Ammon's horn (tissue), 1 donor: ENCODE results near the gene RFT1.
A peak's percentile ranks its signal among the peaks of the same experiment; 100 is the strongest.

Source experiments
- DNase-seq: peaks from one replicate; pipeline ENCODE4 v3.0.0-alpha.2; 2016; ENCODE audit warnings: low spot score

RFT1 gene

DNA sequence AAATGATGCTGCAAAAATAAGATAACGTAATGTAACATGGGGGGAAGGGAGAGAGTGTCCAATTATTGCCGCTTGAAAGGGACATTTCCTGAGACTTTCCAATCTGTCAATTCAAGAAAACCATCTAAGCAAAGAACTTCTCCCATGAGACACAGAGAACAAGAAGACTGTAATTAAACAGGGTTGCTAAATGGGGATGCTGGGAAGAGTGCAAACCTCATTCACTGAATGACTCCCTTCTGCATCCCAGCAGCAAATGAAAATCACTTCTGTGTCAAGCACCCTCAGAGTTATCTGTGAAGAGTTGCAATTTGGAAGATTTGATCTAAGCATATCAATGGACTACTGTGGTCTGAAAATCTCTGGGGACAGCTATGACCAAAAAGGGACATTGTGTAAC, 3.6 kb downstream of the RFT1 start:
- DNase-seq, result no peak

DNA sequence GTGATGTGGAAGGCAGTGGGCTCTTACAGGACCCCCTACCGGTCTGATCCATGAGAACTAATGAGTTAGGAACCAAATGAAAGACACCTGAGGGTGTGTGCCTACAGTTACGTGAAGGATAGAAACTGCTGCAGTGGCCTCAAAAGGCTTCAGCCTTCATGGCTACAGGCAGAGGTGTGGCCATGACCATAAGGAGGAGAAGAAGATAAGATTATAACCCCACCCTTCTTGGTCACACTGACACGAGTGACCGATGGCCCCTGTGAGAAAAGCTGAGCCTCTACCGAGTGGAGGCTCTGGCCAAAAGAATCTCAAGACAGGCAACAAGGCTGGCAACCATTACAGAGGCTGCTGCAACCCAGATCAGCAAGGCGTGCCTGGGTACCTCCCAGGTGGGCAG, 6.3 kb downstream of the RFT1 start:
- DNase-seq, result no peak

DNA sequence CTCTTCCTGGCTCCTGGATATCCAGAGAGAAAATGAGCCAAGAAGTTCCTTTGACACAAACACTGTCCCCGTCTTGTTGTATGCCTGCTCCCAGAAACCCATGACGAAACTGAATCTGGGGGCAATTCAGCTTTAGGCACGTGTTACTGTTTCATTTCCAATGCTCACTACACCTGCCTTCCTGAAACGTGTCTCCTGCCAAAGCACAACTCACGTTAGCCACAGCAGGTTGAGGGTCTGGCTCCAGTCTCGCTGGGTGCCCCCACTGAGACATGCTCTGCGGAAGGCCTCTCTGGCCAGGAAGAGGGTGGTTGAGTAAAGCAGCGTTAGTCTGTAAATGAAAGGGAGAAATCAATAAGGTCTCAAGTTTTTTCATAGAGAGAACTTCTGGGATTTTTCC, 6.7 kb downstream of the RFT1 start:
- DNase-seq, result no peak

DNA sequence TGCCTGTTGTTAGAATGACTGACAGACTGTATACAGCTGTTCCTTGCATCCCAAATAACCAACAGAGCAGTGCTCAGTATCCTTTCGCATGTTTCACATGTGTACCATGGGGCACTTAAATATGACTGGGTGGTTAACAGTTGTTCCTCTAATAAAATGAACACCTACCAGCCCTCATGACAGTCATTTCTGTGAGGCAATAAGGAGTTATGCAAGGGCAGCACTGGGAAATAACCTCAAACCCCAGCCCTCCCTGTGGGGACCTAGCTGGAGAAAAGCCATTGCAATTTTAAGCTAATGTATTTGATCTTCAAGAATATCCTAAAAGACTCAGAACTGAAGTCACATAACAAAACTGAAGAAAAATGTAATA, 7.3 kb downstream of the RFT1 start:
- DNase-seq, result no peak

DNA sequence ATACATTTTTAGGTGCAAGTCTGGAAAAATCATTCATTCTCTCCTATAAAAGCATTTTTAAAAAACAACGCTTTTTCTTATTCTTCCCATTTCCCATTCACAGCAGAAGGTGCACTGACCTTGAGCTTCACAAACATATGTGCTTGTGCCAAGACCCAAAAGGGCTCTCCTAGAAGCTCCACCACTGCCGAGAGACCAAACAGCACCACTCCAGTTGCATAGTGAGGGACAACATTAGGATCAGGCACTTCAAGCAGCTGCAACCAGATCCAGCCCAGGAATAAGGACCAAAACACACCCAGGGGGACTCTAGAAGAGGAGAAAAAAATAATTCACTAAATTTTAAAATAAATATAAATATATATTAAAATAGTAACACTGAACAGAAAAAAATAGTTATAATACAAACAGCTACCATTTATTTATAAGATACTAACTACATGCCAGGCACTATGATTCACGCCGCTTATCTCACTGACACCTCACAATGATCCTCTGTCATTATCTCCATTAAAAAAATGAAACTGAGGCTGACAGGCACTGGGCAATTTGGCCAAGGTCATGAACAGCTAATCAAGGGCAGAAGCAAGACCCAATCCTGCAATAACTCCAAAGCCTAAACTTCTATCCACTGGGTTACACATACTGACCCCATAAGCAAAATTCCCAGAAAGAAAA, 7.8 kb downstream of the RFT1 start:
- no peak for DNase-seq

DNA sequence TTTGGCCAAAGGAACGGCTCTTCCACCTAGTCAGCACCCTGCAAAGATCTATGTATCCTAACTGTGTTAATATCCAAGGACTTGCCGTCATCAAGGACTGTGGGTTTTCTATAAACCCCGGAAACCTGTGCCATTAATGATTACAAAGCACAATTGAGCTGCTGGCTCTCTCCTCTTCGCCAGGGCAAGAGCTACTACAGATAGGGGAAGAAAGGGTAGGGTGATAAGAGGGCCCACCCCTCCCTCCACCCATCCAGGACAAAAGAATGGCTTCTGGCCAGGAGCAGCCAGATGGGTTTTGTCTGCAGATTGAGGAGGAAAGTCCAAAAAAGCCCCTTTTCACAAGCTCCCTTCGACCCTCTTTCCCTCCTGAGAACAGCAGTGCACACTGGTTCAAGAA, 9.9 kb downstream of the RFT1 start:
- DNase-seq, result no peak

DNA sequence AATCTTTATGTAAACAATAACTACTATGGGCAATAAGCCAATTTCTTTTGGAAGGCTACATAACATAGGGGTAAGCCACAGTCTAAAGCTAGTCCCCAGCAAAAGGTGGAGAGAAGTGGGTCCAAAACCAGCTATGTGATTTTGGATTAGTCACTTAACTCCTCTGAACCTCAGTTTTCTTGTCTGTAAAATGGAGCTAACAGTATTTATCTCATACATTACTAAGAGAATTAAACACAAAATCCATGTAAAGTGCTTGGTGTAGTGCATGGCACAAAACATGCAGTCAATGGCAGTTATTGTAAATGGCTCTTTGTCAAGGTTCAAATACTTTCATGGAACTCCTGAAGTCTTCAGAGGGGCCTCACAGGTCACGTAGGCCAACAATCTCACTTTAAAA, 13.3 kb downstream of the RFT1 start:
- no peak for DNase-seq

DNA sequence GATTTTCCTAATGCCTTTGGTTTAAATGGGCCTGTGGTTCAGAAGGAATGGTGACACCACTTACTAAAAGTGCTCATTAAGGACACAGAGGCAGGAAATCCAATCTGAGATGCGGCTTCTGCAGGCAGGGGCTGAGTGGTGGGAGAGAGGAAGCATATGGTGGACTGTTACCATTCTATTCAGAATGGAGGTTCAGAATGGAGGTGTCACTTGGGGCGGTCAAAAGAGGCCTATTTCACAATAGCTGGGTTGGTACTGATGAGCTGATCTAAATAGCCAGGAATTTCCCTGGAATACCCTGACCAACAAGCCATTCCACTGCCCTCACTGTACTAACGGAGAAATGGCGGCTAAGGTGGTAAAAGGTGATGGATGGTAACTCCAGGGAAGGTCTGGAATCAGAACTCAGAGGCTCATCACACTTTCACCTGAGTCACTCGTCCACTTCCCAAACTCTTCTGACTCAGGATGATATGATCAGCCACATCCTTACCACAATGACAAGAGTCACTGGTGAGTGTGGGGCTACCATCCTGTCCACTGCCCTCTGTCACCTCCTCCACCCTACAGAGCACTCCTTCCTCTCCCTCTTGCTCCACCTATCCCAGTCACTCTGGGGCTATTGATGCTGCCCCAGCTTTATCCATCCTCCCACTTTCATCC, 15.7 kb downstream of the RFT1 start:
- no peak for DNase-seq

DNA sequence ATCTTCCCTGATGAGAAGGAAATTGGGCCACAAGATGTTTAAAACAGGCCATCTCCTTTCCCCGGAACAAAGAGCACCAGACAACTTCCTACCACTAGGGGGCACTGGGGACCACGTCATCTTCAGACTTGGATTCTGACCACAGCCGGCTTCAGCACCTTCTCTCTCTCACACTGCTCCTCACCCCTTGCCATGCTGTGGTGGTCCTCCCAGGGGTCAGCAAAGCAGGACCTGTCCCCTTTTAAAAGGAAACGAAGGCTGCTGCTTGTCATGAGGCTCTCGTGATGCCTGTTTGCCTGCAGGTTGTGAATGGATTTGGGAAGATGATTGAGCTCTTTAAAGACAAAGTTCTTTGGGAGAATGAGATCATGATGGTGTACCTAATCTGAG, 16.2 kb downstream of the RFT1 start:
- DNase-seq, result peak; percentile 91

DNA sequence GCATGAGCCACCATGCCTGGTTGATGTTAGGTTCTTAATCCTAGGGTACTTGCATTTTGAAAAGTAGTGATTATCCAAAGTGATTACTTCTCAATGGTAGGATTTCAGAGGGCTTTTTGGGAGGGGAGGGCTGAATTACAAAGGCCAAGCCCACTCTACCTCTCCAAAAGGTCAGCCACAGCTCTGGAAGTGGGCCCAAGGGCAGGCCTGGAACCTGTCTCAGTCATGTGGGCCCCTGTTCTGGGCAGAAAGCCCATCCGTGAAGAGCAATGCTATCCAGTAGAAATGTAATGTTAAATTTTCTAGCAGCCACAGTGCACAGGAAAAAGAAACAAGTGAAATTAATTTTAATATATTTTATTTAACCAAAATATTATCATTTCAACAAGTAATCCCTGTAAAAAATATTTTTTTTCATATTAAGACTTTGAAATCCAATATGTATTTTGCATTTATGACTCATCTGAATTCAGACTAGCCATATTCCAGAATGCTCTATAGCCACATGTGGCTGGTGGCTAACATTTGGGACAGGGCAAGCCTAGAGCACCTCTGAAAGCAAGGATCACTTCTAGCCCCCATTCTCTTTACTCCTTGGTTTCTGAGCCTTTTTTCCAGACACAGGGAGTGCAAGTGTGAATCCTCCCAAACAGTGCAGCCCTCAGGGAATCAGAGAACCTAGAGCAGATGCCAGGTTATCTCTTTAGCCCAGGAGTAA, 16.8 kb downstream of the RFT1 start:
- no peak for DNase-seq

DNA sequence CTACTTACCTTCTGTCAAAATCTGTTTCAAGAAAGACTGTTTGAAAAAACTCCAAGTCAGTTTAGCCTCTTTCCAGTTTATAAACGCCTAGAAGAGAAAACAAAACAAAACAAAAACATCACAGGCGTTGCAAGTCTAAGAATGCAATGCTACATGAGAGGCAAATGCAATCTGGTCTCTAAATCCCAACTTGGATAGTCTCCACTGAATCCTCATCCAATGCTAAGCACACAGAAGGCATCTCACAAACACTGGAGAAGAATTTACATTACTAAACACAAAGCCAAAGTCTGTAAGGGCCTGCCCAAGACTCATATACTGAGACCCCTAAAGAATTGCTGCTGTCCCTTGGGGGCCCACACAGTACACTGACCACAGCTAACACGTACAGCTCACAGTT, 18.4 kb downstream of the RFT1 start:
- DNase-seq, result no peak

DNA sequence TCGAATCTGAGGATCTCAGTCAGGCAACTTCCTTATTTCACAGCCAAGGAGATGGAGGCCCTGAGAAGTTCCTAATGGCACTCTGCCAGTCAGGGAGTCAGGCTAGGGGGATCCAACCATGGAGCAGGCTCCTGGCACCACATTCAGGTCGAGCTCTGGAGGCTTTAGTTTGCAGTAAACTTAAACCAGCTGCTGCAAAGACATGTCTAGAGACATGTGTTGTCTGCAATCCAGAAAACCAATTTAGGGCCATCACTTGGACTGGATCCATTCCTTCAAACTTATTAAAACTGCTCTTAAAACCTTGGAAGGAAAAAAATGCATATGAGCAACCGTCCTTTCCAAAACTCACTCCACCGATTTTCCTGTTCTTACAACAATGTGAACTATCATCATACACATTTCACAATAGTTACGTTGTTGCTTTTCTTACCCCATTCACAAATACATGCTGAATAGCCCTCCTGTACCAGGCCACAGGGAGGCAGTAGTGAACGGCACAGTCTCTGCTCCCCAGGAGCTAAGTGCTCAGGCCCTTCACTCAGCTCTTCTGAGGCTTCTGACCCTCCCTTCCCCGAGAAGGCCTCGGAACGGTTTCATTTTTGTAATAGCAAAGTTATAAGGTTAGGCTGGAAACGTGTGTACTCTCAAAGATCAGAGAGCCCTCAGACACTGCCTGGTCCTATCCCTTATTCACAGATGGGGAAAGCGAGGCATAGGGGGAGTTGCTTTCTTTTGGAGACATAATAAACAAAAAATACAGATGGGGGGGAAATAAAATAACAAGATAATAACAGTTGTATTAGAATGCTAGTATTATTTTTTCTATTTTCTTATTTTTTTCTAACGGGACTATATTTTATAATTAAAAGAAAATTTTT, 20.1 kb downstream of the RFT1 start:
- DNase-seq, result peak; percentile 48

DNA sequence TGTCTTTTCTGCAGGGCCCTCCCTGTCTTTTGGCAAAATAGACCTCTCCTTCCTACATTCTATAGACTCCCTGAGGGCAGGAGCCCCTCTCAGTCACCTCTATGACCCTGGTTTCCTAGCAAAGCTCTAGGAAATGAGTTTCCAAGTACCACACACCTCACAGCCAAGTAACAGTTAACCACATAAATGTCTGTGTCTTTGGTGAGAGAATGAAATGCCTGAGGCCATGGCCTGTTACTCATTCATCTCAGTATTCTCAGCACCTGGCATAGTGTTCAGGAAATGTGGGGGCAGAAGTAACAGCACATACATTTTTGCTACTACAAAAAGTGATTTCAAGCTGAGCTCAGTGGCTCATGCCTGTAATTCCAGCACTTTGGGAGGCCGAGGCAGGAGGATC, 21.0 kb downstream of the RFT1 start:
- DNase-seq, result no peak

DNA sequence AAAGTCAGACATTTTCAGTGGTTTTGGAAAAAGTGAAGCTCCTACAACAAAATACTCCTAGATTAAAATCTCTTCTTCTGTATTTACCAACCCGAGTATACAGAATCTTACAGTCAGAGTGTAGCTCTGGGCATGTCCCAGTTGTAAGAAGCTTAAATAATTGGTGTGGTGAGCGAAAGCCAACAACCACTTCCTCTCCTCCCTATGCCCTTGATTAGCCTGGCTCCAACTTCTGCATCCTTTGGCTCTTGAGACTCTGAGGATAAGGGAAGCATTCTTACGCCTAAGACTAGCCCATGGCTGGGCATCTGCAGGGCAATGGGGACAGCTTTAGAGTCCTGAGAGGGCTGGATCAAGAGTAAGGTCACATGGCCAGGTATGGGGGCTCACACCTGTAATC, 25.5 kb downstream of the RFT1 start:
- no peak for DNase-seq

DNA sequence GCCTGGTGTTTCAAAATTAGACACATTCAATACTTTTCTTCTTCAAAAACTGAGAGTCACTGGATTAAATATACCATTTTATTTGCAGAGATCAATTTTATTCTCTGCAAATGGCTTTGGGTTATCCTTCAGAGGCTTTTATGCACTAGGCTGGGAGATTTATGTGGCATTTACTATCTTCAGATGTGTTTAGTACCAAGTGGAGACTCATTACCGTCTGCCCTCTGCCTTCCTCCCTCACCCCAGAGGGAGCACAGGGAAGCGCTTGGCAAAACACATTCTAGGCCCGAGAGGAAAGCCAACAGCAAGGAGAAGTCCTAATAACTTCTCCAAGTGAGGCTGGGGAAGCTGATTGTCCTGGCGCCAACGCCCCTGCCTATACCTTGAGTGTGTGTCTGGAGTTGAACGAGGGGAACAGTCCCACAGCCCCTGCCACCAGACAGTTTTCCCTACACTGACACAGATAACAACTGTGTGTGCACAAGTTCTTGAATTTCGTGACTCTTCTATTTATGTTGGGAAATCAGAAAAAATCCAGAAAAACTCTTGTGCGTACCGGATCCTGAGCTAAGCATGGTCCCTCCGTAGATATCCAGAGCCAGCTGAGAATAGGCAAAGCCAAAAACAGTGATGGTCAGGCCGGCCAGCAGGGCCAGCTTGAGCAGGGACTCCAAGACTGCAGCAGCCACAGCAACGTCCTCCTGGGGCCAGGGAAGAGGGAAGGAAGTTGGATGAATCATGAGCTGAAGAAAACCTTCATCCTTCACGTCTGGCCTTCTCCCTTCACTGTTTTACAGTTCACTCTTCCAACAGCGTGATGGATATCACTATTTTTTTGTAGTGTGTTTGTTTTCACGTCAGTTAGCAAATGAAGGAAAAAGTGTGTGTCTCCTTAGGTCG, 26.6 kb downstream of the RFT1 start:
- DNase-seq, result no peak

DNA sequence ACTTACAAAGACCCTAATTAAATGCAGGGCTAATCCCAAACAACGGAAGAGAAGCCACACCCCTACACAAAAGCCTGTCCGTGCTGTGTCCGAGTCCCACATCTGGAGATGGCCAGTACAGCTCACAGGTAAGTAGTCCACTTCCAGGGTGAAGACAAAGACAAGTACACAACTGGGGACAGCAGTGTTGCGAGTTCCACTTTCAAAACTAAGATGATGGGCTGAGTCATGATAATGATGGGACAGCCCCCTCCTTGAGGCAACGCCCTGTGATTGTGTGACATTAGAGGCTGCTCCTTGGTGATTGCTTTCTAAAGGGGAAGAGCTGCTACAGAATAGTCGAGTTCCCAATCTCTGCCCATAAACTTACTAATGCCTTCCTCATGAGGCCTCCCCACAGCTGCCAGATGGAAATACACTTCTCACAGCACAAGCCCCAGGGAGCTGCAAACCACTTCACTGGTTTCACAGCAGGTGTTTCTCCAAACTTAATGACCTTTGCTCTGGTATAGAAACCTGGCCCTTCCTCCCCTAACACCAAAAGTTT, 27.6 kb downstream of the RFT1 start:
- DNase-seq, result no peak

DNA sequence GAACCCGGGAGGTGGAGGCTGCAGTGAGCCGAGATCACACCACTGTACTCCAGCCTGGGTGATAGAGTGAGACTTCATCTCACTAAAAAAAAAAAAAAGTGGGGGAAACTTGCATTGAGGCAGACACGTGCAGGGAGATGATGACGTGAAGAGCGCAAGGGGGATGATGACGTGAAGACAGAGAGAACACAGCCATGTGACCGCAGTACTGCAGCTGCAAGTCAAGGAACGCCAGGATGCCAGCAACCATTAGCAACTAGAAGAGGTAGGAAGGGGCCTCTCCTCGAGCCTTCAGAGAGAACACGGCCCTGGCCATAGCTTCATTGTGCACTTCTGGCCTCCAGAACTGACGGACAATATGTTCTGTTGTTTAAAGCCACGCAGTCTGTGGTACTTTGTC, 28.3 kb downstream of the RFT1 start:
- DNase-seq, result no peak

DNA sequence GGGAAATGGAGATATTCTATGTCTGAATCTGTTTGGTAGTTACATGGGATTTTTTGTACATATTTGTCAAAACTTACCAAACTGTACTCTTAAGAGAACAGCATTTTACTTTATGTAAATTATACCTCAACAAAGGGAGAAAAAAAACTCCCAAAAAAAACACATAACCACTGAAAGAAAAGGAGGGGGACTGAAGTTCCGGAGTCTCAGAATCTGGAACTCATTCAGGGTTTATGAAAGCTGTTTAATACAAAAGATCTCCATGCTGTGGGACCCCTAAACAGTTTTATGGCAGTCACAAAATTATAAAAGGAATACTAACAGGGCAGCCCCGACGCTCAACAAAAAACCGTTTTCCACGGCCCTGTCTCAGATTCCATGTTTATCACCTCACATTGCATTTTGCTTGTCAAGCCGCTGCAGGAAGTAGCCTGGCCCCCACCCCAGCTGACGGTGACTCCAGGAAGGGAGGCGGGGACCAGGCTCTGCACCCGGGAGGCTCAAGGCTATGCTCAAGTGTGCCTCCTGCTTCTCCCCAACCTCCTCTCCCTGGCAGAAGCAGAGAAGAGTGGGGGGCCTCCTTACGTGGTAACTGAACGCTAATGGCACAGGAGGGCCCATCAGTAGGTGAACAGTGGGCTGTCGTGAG, 29.3 kb downstream of the RFT1 start:
- DNase-seq, result no peak

DNA sequence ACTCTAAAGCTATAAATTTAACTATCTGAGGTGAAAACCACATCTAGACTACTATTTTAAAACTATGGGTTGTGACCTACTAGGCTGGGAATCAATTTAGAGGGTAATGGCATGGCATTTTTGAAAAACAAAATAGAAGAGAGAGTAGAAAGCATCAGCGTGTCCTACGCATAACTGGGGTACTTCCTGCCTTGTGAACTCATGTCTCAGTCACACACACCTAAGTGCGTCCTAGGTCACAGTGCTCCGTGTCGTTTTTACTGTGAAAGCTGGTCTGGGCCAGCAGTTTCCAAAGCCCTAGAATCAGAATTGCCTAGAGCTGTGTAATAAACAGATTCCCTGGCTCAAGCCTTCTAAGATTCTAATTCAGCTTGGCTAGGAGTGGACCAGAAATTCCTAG, 32.3 kb downstream of the RFT1 start:
- no peak for DNase-seq

DNA sequence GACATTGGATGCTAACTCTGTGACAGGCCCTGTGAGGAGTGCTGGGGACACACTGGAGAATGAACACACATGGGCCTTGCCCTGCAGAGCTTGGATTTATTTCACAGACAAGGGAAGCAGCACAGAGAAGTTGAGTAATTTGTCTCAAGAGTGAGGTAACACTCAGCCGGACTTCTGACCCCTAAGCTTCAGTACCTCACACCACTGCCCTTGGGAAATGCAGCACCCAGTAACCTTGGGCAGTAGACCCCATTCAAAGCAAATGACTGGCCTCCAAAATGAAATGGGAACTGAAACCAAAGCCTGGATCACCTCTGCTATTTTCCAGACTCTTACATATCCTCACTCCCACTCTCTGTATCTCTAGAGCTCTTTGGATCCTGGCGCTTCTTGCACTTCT, 37.3 kb downstream of the RFT1 start:
- no peak for DNase-seq

DNA sequence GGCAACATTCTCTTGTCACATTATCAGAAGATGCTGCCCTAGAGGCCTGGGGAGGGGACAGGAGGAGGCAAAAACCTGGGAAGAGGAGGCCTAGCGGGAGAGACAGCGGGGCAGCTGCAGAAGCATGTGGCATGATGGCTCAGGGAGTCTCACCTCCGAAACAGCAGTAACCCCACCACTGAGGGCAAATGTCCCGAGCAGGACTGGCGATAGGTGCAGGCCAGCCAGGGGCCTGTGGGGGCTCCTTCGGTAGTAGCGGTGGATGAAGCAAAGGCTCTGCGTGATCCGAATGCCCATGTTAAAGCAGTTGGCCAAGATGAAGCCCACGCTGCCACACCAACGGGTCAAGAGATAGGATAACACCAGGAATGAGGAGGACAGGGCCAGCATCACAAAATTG, 38.0 kb downstream of the RFT1 start:
- no peak for DNase-seq
